ENCODE data around the gene RETREG3.
A peak's percentile ranks its signal among the peaks of the same experiment; 100 is the strongest.
"Not testable (repeated sequence)": the region's sequence is repeated elsewhere in the genome, so short reads cannot be mapped to it uniquely, and the experiment has no call there.

RETREG3 gene

GRCh38 chr17:42548993-42549755 lies 60.0 kb downstream of the RETREG3 start:
- no peak for DNase-seq
- H3K4me3 ChIP-seq (ENCODE audit: low read depth, low read length): peak overlapping the region; percentile 54

GRCh38 chr17:42548070-42548837 lies 60.9 kb downstream of the RETREG3 start:
- H3K4me1 ChIP-seq: no peaks in the 10 kb centered on the region
- peak overlapping the region; percentile 54 for H3K4me3 ChIP-seq (ENCODE audit: low read depth, low read length)
- H3K36me3 ChIP-seq: peaks cover 5% of the 10 kb centered on the region
- H3K27me3 ChIP-seq: no peaks in the 10 kb centered on the region
- DNase-seq: peak; percentile 77
- TF ChIP-seq CTCF (IDR thresholded peaks at IDR 0.05; ENCODE audit: low read depth, low read length): peak; percentile 55
- no peaks in the 10 kb centered on the region for H3K9me3 ChIP-seq

More at GRCh38 chr17:42548993-42549755, 60.0 kb downstream of the RETREG3 start:
- Histone ChIP-seq H3K27me3 (no peaks in the 10 kb centered on the region), H3K4me1 (no peaks in the 10 kb centered on the region), H3K9me3 (no peaks in the 10 kb centered on the region), H3K36me3 (peaks cover under 1% of the 10 kb centered on the region)
- no peak for TF ChIP-seq CTCF (IDR thresholded peaks at IDR 0.05; ENCODE audit: low read depth, low read length)

GRCh38 chr17:42547698-42548069 lies 61.5 kb downstream of the RETREG3 start:
- no peaks in the 10 kb centered on the region for H3K9me3 ChIP-seq
- no peak overlapping the region for H3K4me3 ChIP-seq (ENCODE audit: low read depth, low read length)
- no peak for TF ChIP-seq CTCF (IDR thresholded peaks at IDR 0.05; ENCODE audit: low read depth, low read length)
- no peak for DNase-seq
- H3K4me1 ChIP-seq: no peaks in the 10 kb centered on the region
- H3K36me3 ChIP-seq: peaks cover 5% of the 10 kb centered on the region
- no peaks in the 10 kb centered on the region for H3K27me3 ChIP-seq

- H3K4me1 ChIP-seq: no peaks in the 10 kb centered on the region
- DNase-seq: no peak
- H3K36me3 ChIP-seq: peaks cover 5% of the 10 kb centered on the region
- no peaks in the 10 kb centered on the region for H3K27me3 ChIP-seq
- H3K9me3 ChIP-seq: no peaks in the 10 kb centered on the region
- H3K4me3 ChIP-seq (ENCODE audit: low read depth, low read length): no peak overlapping the region
- TF ChIP-seq CTCF (IDR thresholded peaks at IDR 0.05; ENCODE audit: low read depth, low read length): no peak
Observed at GRCh38 chr17:42547001-42547461, 62.1 kb downstream of the RETREG3 start.

GRCh38 chr17:42545755-42546505 lies 63.2 kb downstream of the RETREG3 start:
- H3K36me3 ChIP-seq; H3K4me3 ChIP-seq (ENCODE audit: low read depth, low read length); H3K27me3 ChIP-seq; H3K9me3 ChIP-seq; H3K4me1 ChIP-seq; DNase-seq: not testable (repeated sequence)

GRCh38 chr17:42544874-42545283 lies 64.3 kb downstream of the RETREG3 start:
- Histone ChIP-seq H3K9me3 (no peaks in the 10 kb centered on the region), H3K4me1 (no peaks in the 10 kb centered on the region), H3K27me3 (no peaks in the 10 kb centered on the region), H3K4me3 (ENCODE audit: low read depth, low read length) (no peak overlapping the region), H3K36me3 (peaks cover 5% of the 10 kb centered on the region)
- no peak for DNase-seq
- no peak for TF ChIP-seq CTCF (IDR thresholded peaks at IDR 0.05; ENCODE audit: low read depth, low read length)

All from BE2C (cell line).